Breast epithelium (tissue), 3 donors: ENCODE results near the gene ARL13A.

Experiments used
- CTCF ChIP-seq, 3 donors: fragments of 450-650 bp; IDR thresholded peaks; one replicate each; pipeline ENCODE4 v1.5.1; 2016 to 2017; ENCODE audit warnings: antibody characterized with exemption in 3 of 3, mild to moderate bottlenecking in 3 of 3, moderate library complexity in 3 of 3
- POLR2A ChIP-seq: fragments of 450-650 bp; IDR thresholded peaks from one replicate; pipeline ENCODE4 v1.6.1; 2016; ENCODE audit warnings: antibody characterized with exemption, mild to moderate bottlenecking, moderate library complexity

GRCh38 chrX:100973411-100973810, 3.9 kb downstream of the ARL13A start:
- TF ChIP-seq CTCF (IDR thresholded peaks at IDR 0.05) (no peak), POLR2A (no peak)
